ENCODE results near the gene ABHD16B.
"Not testable (repeated sequence)": the region's sequence is repeated elsewhere in the genome, so short reads cannot be mapped to it uniquely, and the experiment has no call there.

The ABHD16B gene

DNA sequence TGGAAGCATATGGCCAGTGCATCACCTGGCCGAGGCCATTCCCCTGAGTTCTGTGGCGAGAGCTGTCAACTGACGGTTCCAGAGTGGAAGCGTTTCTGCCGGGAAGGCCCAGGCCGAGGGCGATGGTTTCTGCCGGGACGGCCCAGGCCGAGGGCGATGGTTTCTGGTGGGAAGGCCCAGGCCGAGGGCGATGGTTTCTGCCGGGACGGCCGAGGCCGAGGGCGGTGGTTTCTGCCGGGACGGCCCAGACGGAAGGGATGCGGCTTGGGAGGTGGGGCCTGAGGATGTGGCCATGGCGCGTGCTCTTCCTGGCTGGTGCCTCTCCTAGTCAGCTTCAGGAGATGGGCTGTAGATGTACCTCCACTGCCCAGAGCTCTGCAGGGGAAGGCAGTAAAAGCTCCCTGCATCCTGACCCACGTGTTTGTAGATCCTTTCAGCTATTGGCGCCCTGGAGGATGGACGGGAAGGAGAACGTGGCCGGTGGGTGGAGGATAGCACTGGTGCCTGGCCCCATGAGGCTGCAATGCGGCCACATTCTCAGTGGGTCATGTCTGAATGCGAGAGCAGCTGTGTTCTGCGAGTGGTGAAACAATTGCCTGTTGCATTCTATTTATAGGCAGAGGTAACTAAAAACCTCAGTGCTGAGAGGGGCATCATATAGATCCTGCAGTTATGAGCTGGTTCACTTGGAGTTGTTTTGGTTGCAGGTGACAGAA is 16.6 kb downstream of the ABHD16B start:
- no peak for DNase-seq (ENCODE audit: low read depth in 4 of 4, low spot score in 1 of 4)

DNA sequence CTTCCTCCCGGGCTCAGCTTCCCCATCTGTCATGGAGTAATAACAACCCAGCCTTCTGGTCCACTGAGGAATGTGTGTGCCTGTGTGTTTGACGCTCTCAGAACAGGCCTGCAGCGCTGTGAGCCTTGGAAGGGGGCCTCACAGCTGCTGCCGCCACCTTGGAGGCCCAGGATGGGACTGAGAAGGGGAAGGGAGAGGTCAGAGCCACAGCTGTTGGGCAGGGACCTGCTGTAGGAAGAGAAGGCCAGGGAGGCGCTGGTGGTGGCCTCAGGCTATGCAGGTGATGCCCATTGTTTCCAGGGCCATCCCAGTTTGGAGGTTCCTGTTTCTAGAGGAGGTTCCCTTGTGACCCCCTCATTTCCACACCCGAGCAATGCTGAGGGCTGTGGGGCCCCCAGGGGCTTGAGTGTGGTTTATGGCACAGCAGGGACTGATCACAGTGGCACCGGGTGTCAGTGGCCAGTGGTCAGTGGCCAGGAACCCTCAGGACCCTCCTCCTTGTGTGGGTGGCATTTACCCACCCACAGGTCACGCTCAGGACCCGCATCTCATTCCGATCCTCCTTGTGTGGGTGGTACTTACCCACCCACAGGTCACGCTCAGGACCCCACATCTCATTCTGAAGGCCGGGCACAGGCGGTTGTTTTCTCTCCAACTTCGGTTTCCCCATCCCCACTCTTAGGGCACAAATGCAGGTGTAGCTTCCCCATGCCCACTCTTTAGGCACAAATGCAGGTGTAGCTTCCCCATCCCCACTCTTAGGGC is 17.8 kb downstream of the ABHD16B start:
- DNase-seq (ENCODE audit: low read depth in 4 of 4, low spot score in 1 of 4): no peak

DNA sequence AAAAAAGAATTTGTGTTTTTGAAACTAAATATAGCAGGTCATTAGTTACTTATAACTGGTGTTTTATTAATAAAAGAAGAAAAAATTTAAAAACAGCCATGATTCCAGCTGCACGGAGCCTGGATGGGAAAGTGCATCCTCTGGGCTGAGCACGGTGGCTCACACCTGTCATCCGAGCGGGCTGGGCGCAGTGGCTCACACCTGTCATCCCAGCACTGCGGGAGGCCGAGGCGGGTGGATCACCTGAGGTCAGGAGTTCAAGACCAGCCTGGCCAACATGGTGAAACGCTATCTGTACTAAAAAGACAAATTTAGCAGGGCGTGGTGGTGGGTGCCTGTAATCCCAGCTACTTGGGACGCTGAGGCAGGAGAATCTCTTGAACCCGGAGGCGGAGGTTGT is 19.6 kb downstream of the ABHD16B start:
- not testable (repeated sequence) for DNase-seq (ENCODE audit: low read depth in 4 of 4, low spot score in 1 of 4)

DNA sequence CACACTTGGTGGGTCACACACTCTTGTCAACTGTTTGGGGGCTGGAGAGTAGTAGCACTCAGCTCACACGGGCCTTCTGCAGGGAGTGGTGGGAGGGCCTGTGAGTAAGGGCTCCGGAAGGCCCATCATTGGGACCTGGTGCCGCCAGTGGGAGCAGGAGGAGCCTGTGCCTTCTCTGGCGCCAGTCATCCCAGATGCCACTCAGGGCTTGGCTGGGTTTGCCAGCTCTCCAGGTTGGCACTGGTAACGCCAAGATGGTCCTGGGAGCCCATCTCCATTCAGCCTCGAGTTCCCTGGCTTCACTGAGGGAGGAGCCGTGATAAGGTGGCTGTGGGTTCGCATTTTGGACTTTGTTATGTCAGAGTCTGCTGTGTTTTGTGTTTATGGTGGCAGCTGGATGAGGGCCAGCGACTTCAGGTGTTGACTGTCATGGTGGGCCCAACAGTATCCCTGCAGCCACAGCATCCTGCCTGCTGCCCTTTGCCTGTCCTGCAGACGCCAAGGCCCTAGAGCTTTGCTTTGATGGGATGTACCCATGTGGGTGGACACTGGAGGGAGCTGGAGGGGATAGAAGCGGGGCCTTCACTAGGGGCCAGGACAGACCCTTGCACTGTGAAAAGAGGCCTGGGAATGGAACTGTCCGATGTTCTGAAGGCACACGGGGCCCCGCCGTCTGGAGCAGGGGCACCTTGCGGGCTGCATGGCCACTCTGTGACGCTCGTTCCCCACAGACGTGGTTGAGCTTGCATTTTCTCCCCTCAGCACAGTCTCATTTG is 20.3 kb downstream of the ABHD16B start:
- no peak for DNase-seq (ENCODE audit: low read depth in 4 of 4, low spot score in 1 of 4)

DNA sequence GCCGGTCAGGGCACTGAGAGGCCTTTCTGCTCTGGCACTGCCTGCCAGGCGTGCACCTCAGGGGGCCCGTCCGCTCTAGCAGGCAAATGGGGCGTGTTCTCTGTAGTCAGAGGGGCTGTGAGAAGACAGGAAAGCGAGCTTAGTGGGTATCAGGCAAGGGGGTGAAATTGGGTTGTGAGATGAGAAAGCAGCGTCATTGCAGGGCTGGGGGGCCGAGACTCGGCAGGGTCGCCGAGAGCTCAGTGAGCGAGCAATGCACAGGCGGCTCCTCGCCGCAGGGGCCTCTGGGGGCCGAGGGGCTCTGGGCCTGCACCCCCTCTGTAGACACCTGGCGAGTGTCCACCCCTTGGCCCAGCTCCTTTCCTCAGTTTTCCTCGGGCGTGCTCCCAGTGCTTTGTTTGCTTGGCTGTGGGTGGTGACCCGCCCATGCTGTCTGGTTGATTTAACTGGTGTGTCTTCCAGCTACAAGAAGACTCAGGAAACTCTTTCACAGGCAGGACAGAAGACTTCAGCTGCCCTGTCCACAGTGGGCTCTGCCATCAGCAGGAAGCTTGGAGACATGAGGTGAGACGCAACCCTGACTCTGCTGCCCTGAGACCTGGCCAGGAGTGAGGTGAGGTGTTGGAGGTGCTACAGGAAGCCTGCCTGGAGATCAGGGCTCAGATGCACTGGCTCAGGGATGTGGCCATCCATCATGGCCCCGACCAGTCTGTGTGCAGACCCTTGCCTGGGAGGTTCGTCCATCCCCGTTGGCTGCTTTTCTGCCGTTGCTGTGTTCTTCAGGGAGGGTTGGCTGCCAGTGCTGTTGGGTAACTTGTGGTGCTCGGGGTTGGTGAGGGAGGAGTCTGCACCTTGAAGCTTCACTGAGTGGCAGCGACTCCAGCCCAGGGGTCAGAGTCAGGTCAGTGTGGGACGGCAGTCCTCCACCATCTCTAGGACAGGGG is 21.2 kb downstream of the ABHD16B start:
- DNase-seq (ENCODE audit: low read depth in 4 of 4, low spot score in 1 of 4): no peak

DNA sequence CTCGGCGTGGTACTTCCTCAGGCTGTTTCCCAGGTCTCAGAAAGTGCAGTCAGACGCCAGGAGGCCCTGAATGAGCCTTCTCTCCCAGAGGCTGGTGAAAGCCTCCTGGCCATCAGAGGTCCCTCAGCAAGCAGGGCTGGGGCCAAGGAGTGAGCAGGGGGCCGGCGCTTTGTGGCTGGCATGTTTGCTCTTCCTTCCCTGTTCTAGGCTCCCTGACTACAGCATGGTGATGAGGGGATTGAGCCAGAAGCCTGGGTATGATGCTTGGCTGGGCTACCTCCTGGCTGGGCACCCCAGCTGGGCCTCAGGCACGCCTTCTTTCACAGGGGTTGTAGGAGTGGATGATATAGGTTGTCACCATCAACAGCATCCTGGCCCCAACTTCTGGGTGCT is 21.9 kb downstream of the ABHD16B start:
- no peak for DNase-seq (ENCODE audit: low read depth in 4 of 4, low spot score in 1 of 4)

DNA sequence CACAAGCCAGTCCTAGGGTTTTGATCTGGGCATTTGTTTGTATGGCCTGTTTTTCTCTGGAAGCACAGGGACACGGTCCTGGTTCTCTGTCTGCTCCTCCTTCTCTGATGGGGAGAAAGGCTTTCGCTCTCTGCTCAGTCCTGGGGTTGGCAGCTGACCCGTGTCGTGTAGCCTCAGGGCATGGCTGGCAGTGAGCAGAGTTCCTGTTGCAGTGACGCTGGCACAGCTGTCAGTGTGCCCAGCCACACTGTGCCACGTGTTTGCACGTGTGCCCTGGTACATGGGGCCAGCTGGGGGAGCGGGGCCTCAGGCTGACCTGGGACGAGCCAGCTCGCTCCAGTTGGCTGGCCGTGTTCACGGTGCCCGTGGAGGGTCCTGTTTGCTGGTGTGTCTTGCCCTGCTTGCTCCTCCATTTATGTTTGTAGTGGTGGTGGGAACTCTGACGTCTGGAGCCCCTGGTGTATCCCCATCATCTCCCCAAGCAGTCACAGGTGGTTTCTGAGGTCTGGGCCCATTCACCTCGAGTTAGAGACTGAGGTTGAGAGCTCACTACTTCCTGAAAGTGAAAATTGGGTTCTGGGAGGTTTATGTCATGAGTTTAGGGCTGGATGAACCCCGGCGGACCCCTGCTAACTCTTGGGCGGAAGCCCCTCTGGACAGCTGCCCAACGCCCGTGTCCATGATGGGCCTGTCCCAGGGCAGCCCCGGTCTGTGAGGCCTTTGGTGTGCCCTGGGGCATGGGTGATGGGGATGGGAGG is 23.4 kb downstream of the ABHD16B start:
- no peak for DNase-seq (ENCODE audit: low read depth in 4 of 4, low spot score in 1 of 4)

DNA sequence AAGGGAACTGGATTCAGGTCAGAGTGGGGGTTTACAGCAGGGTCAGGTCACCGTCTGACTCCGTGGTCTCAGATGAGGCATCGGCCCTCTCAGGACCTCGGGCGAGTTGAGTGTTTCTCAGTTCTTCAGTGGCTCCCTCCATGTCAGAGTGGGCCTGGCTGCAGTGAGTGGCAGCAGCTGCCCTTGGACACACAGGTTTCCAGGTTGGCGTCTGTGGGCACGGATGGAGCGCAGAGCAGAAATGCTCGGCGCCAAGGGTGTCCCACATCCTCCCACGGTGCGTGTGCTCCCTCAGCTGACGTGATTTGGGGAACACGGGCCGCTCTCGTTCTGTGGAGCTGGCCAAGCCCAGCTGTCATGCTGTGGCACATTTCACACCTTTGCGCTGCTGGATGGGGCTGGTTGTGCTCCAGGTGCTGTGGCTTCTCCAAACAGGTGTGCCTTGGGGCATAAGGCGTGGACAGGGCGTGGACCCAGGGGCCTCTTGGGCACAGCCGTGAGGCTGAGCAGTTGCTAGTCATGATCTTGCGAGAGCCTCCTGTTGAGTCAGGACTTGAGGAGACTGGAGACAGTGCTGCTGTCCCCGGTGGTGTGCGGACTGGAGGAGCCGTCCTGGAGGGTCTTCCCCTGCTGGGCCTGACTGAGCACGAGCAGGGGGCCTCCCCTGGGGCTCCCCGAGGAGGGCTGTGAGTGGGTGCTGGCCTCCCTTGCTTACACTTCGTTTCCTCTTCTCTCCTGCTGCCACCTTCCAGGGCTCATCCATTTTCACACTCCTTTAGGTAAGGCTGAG is 24.2 kb downstream of the ABHD16B start:
- DNase-seq (ENCODE audit: low read depth in 4 of 4, low spot score in 1 of 4): no peak

DNA sequence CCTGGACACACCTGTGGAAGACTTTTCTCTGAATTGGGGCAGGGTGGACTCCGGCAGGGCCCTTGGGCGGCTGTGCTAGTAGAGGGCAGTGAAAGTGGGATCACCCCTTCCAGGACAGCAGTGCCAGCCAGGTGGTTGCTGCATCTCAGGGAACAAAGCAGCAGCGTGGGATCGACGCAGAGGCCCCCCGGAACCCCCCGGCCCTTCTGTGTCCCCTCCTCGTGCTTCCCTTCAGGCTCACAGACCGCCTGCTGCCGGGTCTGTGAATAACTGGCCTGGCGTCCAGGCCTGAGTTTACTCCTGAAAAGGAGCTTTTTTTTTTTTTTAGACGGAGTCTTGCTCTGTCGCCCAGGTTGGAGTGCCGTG is 24.7 kb downstream of the ABHD16B start:
- DNase-seq (ENCODE audit: low read depth in 4 of 4, low spot score in 1 of 4): no peak

DNA sequence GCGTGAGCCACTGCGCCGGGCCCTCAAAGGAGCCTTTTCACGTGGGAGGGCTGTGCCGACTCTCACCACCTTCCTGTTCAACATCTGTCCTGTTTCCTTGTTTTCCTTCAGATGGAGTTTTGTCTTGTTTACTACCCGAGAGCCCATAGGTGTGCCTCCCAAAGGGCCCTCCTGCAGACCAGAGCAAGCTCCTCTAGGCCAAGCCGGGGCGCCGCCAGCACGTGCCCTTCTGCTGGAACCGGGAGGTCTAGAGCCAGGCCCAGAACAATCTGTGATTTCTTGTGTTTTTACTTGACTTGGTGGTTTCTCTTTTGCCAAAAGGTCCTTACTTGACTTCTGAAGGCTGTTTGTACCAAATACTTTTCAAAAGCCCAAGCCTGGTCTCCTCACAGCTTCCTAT is 25.6 kb downstream of the ABHD16B start:
- no peak for DNase-seq (ENCODE audit: low read depth in 4 of 4, low spot score in 1 of 4)

DNA sequence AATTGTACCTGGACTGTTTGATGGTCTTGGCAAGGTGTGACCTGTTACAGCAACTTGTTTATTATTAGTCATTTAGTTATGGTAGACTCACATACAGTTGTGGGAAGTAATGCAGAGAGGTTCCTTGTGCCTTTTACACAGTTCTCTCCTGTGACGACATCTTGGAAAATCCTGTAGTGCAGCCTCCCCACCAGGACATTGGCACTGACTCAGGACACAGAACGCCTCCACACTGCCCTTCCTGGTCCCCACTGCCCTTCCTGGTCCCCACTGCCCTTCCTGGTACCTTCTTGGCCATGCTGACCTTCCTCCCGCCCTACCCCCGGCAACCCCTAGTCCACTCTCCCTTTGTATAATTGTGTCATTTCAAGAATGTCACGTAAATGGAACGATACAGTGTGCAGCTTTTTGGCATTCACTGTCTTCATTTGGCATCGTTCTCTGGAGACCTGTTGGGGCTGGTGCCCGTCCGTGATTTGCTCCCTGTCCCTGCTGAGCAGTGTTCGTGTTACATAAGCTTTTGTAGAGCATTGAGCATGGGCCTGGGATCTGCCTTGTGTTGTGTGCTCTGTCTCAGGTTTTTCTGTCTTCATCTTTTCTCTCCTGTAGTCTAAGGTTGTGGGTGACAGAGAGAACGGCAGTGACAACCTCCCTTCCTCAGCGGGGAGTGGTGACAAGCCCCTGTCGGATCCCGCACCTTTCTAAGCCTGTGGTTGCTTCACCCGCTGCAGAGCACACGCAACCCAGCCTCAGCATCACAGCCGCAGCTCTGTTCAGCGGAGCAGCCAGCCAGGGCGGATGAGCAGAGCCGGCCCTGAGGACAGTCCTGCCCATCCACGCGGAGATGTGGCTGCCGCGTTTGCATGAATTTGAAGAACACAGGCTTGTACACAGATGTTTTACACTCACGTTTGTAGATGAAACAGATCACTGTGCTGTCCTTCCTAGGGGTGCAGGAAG is 28.2 kb downstream of the ABHD16B start:
- no peak for DNase-seq (ENCODE audit: low read depth in 4 of 4, low spot score in 1 of 4)

DNA sequence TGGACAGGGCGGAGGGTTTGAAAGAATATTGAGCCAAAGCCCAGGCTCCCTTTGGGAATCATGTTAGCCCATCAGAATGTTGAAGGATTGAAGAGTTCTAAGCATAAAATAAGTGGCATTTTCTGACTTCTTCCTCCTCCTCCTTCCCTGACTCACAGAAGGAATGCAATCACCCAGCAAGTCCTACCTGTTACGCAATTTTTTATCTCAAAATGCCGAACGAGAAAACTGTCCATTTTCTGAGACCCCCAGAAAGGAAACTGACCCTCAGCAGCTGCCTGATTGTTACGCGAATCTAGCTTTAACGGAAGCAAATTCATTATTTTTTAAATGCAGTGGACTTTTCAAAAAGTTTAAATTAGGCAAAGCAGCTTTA is 28.9 kb downstream of the ABHD16B start:
- DNase-seq (ENCODE audit: low read depth in 4 of 4, low spot score in 1 of 4): no peak

DNA sequence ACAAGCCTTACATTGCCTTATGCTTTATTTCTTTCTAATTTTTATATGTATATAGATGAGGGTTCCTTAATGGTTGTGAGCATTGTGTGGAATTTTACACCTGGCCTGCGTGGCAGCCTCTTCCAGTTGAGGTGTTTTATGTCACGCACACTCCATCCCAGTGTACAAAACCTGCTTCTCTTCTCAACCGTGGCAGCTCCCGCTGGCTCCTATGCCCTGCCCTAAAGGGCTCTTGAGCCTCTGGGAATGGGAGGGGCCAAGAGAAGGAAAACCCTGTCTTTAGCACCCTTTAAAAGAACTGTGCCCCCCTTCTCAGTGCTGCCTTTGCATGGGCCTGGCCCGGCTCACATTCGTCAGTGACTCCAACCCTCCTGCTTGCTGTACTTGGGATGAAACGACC is 29.3 kb downstream of the ABHD16B start:
- no peak for DNase-seq (ENCODE audit: low read depth in 4 of 4, low spot score in 1 of 4)

DNA sequence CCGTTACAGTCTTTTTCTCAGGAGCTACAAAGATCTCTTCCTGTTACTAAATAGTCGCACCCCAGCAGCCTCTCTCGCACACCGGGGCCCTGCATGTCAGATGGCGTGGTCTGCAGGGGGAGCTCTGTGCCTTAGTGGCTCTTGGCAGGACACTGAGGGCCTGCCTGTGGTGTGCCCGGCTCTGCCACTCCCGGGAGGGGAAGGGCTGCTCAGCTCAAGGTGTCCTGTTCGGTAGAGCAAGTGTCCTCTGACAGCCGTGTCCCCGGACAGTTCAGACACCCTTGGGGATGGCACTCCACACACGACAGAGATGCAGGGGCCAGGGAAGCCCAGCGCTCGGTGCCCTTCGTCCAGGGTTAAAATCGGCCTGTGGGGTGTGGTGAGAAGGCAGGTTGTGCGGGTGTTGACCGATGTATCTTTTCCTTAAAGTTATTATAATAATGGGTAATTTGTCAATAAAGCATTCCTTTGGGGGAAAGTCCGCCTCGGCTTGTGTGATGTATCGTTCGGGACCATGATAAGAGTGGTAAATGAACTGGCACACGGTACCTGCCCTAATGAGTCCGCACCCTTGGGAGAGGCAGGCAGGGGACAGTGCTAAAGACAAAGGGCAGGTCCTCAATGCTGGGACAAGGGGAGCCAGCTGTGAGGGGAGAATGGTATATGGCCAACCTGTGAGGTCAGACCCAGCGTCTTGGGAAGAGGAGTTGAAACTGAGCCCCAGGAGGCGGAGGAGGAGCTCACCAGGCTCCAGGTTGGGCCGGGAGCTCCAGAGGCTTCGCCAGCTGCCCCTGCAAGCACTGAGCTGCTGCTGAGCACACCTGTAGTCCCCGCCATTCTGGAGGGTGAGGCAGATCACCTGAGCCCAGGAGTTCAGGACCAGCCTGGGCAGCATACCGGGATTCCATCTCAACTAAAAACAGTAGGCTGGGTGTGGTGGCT is 30.0 kb downstream of the ABHD16B start:
- no peak for DNase-seq (ENCODE audit: low read depth in 4 of 4, low spot score in 1 of 4)

DNA sequence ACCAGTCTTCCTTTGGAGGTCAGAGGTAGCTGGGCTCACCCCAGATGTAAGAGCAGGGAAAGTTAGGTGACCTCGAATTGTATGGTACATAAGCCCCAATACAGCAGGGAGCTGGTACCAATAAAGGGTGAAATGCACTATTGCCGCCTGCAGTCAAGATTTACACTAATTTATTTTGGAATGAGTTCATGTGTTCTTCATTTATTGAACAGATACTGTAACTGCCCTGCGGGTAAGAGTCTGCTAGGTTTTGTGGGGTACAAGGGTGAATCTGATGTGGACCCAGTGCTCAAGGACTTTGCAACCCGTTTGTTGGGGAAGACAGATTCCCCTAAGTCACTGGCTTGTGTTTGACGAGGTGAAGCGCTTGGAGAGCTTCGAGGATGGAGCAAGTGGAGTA is 31.1 kb downstream of the ABHD16B start:
- no peak for DNase-seq (ENCODE audit: low read depth in 4 of 4, low spot score in 1 of 4)

DNA sequence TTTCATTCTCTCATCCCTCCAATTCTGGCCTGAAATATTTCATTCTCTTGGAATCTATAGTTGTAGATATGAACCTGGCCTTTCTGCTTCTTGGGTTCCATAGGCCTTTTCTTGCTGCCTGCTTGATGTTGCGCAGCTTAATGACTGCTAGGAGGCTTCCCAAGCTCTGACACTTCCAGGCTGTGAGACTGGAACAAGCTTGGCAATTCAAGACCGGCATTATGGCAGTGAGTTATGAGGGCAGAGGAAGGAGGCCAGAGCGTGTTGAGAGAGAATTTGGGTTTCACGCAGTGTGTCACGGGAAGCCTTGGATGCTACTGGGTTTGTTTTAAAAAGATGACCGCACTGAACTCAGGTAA is 32.7 kb downstream of the ABHD16B start:
- DNase-seq (ENCODE audit: low read depth in 4 of 4, low spot score in 1 of 4): no peak

Measured in stimulated activated CD4-positive, alpha-beta T cell treated with anti-CD3 and anti-CD28 coated beads, Interleukin-1b, Interleukin-23, amount 100 ng/mL, for 24 hours (primary cell).